AG04449 (cell line): ENCODE results near the gene ABHD8.

Source experiments
- CTCF ChIA-PET: fragments of 350-600 bp; formaldehyde crosslinking; extraction: SDS; loops from one replicate; lab custom pipeline; 2021; ENCODE audit warnings: antibody characterized with exemption; lab: Yijun Ruan, JAX
- POLR2A ChIA-PET: fragments of 400-600, 350-600 bp; formaldehyde crosslinking; extraction: SDS; loops from one replicate; lab custom pipeline; 2020; ENCODE audit warnings: antibody characterized with exemption, inconsistent platforms; lab: Yijun Ruan, JAX
- DNase-seq: peaks from one replicate; pipeline ENCODE4 v3.0.0-alpha.2; 2010; ENCODE audit warnings: low read depth, low spot score
- H3K4me3 ChIP-seq: 2 replicates; pipeline ENCODE4 v1.5.1; 2011; ENCODE audit warnings: low read depth, mild to moderate bottlenecking, control low read depth, low read length
- CTCF ChIP-seq: IDR thresholded peaks from one replicate; pipeline ENCODE4 v1.5.1; 2011; ENCODE audit warnings: mild to moderate bottlenecking, moderate library complexity, low read length, control low read depth, inconsistent platforms; ENCODE audit not compliant: insufficient read depth; ENCODE audit errors: missing control alignments

The ABHD8 gene

DNA sequence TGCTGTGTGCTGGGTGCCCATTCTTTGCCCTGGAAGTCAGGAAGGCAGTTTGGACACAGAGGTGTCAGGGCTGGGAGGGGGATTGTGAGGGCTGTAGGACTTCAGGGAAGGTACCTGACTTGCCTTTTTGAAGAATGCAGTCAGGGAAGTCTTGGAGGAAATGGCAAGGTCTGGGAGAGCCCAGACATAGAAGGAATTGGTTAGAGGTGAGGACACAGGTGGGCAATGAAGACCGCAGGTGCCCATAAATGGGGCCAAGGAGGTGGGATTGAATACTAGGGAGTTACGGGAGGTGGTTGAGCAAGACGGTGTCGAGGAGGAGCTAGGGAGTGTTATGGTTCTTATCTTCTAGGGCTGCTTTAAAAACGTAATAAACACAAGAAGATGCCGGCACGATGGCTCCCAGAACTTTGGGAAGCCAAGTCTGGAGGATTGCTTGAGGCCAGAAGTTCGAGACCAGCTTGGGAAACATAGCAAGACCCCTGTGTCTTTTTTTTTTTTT is 4.7 kb upstream of the ABHD8 start:
- no peak for TF ChIP-seq CTCF
- CTCF ChIA-PET, result interaction anchor here (1.0 to 4.1 kb wide), 5 partner anchors 15 to 256 kb away, joined by 3 to 18 read pairs (median 3); partner anchors contain the start of gene ANO8
- POLR2A ChIA-PET, result no interaction called here
- H3K4me3 ChIP-seq, result no peak overlapping the region
- DNase-seq, result no peak

DNA sequence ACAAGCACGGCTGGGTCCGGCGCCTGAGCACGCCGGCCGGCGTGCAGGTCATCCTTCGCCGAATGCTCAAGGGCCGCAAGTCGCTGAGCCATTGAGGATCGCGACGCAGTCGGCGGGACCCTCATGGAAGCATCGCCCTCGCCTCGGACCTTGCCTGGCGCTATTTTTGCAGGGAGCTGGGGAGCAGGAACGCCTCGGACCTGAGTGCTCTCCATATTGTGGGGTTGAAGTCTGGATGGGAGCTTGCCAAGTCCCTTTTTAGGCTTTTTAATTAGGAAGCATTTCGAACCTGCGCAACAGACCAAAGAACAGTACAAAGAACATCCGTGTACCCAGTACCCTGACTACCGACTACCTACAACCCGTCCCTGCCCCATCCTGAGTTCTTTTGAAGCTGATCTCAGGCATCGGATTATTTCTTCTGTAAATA is 3.1 kb upstream of the ABHD8 start:
- CTCF ChIA-PET, result interaction anchor here (0.6 to 5.7 kb wide), 5 partner anchors 10 to 113 kb away, joined by 3 to 69 read pairs (median 4); partner anchors contain the start of gene MVB12A
- POLR2A ChIA-PET, result interaction anchor here (0.5 to 0.7 kb wide), 3 partner anchors 11 to 444 kb away, joined by 3 to 4 read pairs (median 3); no protein-coding TSS in a partner anchor
- DNase-seq, result no peak
- no peak for TF ChIP-seq CTCF
- H3K4me3 ChIP-seq, result peak overlapping the region; percentile 75

DNA sequence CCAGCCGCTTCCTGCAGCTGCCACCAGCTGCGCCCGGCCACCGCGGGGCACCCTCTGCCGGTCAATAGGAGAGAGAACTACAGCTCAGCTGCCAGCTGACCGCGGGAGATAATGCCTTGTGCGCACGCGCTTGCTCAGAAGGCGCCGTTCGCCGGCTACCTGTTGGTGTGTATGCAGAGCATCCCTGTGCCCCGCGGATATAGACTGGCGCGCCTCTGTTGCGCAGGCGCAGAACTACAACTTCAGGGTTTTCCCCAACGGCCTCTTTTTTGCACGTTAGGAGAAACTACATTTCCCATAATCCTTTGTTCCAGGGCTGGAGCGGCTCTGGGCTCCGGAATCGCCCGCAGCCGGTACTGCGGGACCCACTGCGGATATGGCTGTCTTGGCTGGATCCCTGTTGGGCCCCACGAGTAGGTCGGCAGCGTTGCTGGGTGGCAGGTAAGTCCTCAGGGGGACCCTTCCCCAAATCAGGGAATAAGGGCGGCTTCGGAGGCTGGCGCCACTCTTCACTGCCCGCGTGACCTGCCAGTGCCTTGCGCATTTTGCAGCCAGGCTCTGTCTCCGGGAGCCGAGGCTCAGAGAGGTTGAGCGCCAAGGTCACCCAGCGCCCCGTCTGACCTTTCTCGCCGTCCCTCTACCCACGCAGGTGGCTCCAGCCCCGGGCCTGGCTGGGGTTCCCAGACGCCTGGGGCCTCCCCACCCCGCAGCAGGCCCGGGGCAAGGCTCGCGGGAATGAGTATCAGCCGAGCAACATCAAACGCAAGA is 2.5 kb upstream of the ABHD8 start, which contains the start of gene MRPL34:
Gene MRPL34 (plus strand): TSS at position 356 of the 768 bp plus-strand sequence. CDS start 21 bp downstream, at position 377.
- ChIA-PET CTCF (interaction anchor here (0.8 to 5.7 kb wide), 13 partner anchors 8 to 237 kb away, joined by 3 to 69 read pairs (median 4); partner anchors contain the start of genes ANKLE1 and ANO8), POLR2A (interaction anchor here (0.5 to 0.6 kb wide), 2 partner anchors 78 to 444 kb away, joined by 3 read pairs; no protein-coding TSS in a partner anchor)
- peak; percentile 89 for TF ChIP-seq CTCF
- peak within 1 kb of the TSS; percentile 75 for H3K4me3 ChIP-seq
- peak; percentile 94 for DNase-seq

DNA sequence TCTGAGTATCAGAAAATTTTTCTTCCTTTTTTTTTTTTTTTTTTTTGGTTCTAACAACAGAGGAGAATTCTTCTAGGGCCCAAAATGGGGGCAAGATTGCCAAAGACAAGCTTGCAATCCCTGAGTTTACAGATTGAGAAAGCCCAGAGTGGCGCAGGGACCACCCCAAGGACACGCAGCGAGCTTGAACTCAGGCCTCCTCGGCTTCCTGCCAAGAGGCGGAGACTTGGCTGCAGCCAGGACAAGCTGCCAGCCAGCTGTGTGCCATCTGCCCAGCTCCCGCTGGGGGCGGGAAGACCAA is 1.9 kb upstream of the ABHD8 start:
- ChIA-PET CTCF (interaction anchor here (0.5 to 5.7 kb wide), 11 partner anchors 8 to 554 kb away, joined by 3 to 69 read pairs (median 4); partner anchors contain the start of genes ANKLE1 and ANO8), POLR2A (interaction anchor here (0.6 kb wide), 1 partner anchor 78 kb away, joined by 3 read pairs; no protein-coding TSS in a partner anchor)
- DNase-seq, result no peak
- peak overlapping the region; percentile 75 for H3K4me3 ChIP-seq
- TF ChIP-seq CTCF, result no peak

- CTCF ChIA-PET, result interaction anchor here (0.5 to 5.7 kb wide), 16 partner anchors 7 to 554 kb away, joined by 3 to 69 read pairs (median 4); partner anchors contain the start of genes ANKLE1, ANO8 and USHBP1
- POLR2A ChIA-PET, result interaction anchor here (0.6 kb wide), 1 partner anchor 77 kb away, joined by 3 read pairs; no protein-coding TSS in a partner anchor
Measured at GRCh38 chr19:17304386-17305215, 1.4 kb upstream of the ABHD8 start.

More at GRCh38 chr19:17304386-17305215, 1.4 kb upstream of the ABHD8 start:
- H3K4me3 ChIP-seq, result peak overlapping the region; percentile 75
- no peak for DNase-seq
- TF ChIP-seq CTCF, result no peak
